H1 (cell line): ENCODE results near the gene PLSCR3.

Experiments used
- CTCF ChIP-seq, 3 experiments: IDR thresholded peaks; 1 replicate in 2 of 3; 2 replicates in 1 of 3; pipeline versions ENCODE4 v1.5.1 to v1.6.1; 2011; ENCODE audit warnings: low read length in 3 of 3, mild to moderate bottlenecking in 3 of 3, inconsistent platforms in 2 of 3, low read depth in 1 of 3, moderate library complexity in 1 of 3; ENCODE audit not compliant: insufficient read depth in 1 of 3; ENCODE audit errors: control extremely low read depth in 1 of 3
- POLR2A ChIP-seq, 2 experiments: IDR thresholded peaks; 1 replicate in 1 of 2; 2 replicates in 1 of 2; pipeline ENCODE4 v1.6.1; 2011; ENCODE audit warnings: low read depth in 2 of 2, low read length in 2 of 2, mild to moderate bottlenecking in 2 of 2; ENCODE audit errors: control extremely low read depth in 1 of 2
- SAP30 ChIP-seq: fragments of 300-600 bp; sonication (generic); IDR thresholded peaks from 2 replicates; pipeline ENCODE4 v1.7.1; 2012; ENCODE audit warnings: low read length, moderate library complexity, mild to moderate bottlenecking, inconsistent platforms; ENCODE audit not compliant: insufficient read depth, insufficient replicate concordance
- YY1 ChIP-seq: IDR thresholded peaks from 2 replicates; pipeline ENCODE4 v1.6.1; 2011; ENCODE audit warnings: low read depth, mild to moderate bottlenecking, low read length

GRCh38 chr17:7440834-7441195 lies 46.5 kb upstream of the PLSCR3 start:
- TF ChIP-seq YY1 (no peak), POLR2A (IDR thresholded peaks at IDR 0.05; ENCODE audit: control extremely low read depth in 1 of 2, low read depth in 2 of 2, low read length in 2 of 2) (no peak), CTCF (IDR thresholded peaks at IDR 0.05; ENCODE audit: control extremely low read depth in 1 of 3, insufficient read depth in 1 of 3, low read depth in 1 of 3, low read length in 3 of 3) (peak in 1 of 3 experiments; percentile 12; a peak in 1 of 4 replicates), SAP30 (peak; percentile 54)
